ENCODE results near the gene TMSB15B.

DNA sequence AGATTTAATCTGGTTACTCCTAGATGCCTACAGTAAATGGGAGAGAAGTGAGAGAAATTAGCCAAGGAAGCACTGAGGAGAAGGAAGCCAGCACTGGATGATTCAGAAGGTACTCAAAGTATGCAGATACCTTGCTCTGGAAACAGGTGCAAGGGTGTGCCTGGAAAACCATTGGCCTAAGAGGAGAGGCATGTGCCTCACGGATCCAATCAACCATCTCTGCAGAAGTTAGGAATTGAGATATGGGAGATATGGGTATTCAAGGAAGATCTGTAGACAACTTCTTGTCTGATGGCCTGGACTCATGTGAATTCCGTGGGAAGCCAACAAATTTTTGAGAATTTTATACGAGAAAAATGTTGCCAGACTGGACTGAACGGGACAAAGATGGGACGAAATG lies 46.4 kb downstream of the TMSB15B start:
- TF ChIP-seq, protein P1, sequence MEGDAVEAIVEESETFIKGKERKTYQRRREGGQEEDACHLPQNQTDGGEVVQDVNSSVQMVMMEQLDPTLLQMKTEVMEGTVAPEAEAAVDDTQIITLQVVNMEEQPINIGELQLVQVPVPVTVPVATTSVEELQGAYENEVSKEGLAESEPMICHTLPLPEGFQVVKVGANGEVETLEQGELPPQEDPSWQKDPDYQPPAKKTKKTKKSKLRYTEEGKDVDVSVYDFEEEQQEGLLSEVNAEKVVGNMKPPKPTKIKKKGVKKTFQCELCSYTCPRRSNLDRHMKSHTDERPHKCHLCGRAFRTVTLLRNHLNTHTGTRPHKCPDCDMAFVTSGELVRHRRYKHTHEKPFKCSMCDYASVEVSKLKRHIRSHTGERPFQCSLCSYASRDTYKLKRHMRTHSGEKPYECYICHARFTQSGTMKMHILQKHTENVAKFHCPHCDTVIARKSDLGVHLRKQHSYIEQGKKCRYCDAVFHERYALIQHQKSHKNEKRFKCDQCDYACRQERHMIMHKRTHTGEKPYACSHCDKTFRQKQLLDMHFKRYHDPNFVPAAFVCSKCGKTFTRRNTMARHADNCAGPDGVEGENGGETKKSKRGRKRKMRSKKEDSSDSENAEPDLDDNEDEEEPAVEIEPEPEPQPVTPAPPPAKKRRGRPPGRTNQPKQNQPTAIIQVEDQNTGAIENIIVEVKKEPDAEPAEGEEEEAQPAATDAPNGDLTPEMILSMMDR (IDR thresholded peaks at IDR 0.05): no peak
- TF ChIP-seq POLR2AphosphoS5 (IDR thresholded peaks at IDR 0.05; ENCODE audit: low read depth, low read length) (no peak), TCF7L2 (IDR thresholded peaks at IDR 0.05; ENCODE audit: low read depth, low read length) (no peak)
- TF ChIP-seq, protein P2, sequence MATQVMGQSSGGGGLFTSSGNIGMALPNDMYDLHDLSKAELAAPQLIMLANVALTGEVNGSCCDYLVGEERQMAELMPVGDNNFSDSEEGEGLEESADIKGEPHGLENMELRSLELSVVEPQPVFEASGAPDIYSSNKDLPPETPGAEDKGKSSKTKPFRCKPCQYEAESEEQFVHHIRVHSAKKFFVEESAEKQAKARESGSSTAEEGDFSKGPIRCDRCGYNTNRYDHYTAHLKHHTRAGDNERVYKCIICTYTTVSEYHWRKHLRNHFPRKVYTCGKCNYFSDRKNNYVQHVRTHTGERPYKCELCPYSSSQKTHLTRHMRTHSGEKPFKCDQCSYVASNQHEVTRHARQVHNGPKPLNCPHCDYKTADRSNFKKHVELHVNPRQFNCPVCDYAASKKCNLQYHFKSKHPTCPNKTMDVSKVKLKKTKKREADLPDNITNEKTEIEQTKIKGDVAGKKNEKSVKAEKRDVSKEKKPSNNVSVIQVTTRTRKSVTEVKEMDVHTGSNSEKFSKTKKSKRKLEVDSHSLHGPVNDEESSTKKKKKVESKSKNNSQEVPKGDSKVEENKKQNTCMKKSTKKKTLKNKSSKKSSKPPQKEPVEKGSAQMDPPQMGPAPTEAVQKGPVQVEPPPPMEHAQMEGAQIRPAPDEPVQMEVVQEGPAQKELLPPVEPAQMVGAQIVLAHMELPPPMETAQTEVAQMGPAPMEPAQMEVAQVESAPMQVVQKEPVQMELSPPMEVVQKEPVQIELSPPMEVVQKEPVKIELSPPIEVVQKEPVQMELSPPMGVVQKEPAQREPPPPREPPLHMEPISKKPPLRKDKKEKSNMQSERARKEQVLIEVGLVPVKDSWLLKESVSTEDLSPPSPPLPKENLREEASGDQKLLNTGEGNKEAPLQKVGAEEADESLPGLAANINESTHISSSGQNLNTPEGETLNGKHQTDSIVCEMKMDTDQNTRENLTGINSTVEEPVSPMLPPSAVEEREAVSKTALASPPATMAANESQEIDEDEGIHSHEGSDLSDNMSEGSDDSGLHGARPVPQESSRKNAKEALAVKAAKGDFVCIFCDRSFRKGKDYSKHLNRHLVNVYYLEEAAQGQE (IDR thresholded peaks at IDR 0.05; ENCODE audit: insufficient read depth in 1 of 2, low read depth in 2 of 2, low read length in 1 of 2): no peak

Data from Panc1 (cell line).